Measurements from ENCODE around the gene CD27.

The CD27 gene

GRCh38 chr12:6416596-6416995 is 28.2 kb upstream of the CD27 start:
- DNase-seq (ENCODE audit: low read depth), result no peak
- TF ChIP-seq, protein P1, sequence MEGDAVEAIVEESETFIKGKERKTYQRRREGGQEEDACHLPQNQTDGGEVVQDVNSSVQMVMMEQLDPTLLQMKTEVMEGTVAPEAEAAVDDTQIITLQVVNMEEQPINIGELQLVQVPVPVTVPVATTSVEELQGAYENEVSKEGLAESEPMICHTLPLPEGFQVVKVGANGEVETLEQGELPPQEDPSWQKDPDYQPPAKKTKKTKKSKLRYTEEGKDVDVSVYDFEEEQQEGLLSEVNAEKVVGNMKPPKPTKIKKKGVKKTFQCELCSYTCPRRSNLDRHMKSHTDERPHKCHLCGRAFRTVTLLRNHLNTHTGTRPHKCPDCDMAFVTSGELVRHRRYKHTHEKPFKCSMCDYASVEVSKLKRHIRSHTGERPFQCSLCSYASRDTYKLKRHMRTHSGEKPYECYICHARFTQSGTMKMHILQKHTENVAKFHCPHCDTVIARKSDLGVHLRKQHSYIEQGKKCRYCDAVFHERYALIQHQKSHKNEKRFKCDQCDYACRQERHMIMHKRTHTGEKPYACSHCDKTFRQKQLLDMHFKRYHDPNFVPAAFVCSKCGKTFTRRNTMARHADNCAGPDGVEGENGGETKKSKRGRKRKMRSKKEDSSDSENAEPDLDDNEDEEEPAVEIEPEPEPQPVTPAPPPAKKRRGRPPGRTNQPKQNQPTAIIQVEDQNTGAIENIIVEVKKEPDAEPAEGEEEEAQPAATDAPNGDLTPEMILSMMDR (IDR thresholded peaks at IDR 0.05; ENCODE audit: low read depth, low read length, missing control alignments), result no peak
- in situ Hi-C loops (cut with HindIII; ENCODE audit: low sequenced_read_pairs), result no loop called here
- H3K4me3 ChIP-seq (ENCODE audit: low read depth, low read length), result no peak overlapping the region

DNA sequence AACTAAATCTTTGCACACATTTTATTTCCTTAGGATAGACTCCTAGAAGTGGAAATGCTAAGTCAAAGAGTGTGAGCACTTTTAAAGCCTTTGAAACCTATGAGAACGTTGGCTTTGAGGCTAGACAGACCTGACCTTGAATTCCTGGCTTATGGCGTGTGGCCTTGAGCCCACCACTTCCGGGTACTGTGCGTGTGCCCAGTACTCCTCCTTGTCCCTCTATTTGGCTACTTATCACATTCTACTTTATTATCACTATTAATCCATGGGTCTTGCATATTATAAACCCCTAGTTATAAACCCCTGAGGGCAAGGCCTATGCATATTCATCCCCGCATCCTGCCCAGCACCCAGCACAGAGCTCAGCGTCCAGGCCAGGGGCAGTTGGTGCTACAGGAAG is 26.0 kb upstream of the CD27 start:
- TF ChIP-seq, protein P1 (IDR thresholded peaks at IDR 0.05; ENCODE audit: low read depth, low read length, missing control alignments), result no peak
- no peak for DNase-seq (ENCODE audit: low read depth)
- no peak overlapping the region for H3K4me3 ChIP-seq (ENCODE audit: low read depth, low read length)
- in situ Hi-C loops (cut with HindIII; ENCODE audit: low sequenced_read_pairs), result no loop called here

- in situ Hi-C loops (cut with HindIII; ENCODE audit: low sequenced_read_pairs), result no loop called here
- DNase-seq (ENCODE audit: low read depth), result no peak
- TF ChIP-seq, protein P1 (IDR thresholded peaks at IDR 0.05; ENCODE audit: low read depth, low read length, missing control alignments), result no peak
- no peak overlapping the region for H3K4me3 ChIP-seq (ENCODE audit: low read depth, low read length)
Measured at GRCh38 chr12:6420364-6420763, 24.4 kb upstream of the CD27 start.

GRCh38 chr12:6423267-6424007 is 21.3 kb upstream of the CD27 start:
- in situ Hi-C loops (cut with HindIII; ENCODE audit: low sequenced_read_pairs), result no loop called here
- no peak overlapping the region for H3K4me3 ChIP-seq (ENCODE audit: low read depth, low read length)
- DNase-seq (ENCODE audit: low read depth), result peak; percentile 87
- TF ChIP-seq, protein P1 (IDR thresholded peaks at IDR 0.05; ENCODE audit: low read depth, low read length, missing control alignments), result peak; percentile 78

- TF ChIP-seq, protein P1 (IDR thresholded peaks at IDR 0.05; ENCODE audit: low read depth, low read length, missing control alignments), result no peak
- DNase-seq (ENCODE audit: low read depth), result no peak
- in situ Hi-C loops (cut with HindIII; ENCODE audit: low sequenced_read_pairs), result no loop called here
- no peak overlapping the region for H3K4me3 ChIP-seq (ENCODE audit: low read depth, low read length)
Measured at GRCh38 chr12:6424008-6424347, 20.8 kb upstream of the CD27 start.

- TF ChIP-seq, protein P1 (IDR thresholded peaks at IDR 0.05; ENCODE audit: low read depth, low read length, missing control alignments), result no peak
- DNase-seq (ENCODE audit: low read depth), result no peak
- in situ Hi-C loops (cut with HindIII; ENCODE audit: low sequenced_read_pairs), result no loop called here
- H3K4me3 ChIP-seq (ENCODE audit: low read depth, low read length), result no peak overlapping the region
Measured at GRCh38 chr12:6424866-6425265, 19.9 kb upstream of the CD27 start.
